ENCODE measurements around the gene TRIM67. TPM values are rescaled to one million over a fixed set of nuclear protein-coding genes. Genes with fewer than 3 reads are reported as not detected.
A peak's percentile ranks its signal among the peaks of the same experiment; 100 is the strongest.

The TRIM67 gene
- total and polyA plus RNA-seq, 8 donors, result 0.03 to 0.18 (median 0.15) TPM; not detected in 5

DNA sequence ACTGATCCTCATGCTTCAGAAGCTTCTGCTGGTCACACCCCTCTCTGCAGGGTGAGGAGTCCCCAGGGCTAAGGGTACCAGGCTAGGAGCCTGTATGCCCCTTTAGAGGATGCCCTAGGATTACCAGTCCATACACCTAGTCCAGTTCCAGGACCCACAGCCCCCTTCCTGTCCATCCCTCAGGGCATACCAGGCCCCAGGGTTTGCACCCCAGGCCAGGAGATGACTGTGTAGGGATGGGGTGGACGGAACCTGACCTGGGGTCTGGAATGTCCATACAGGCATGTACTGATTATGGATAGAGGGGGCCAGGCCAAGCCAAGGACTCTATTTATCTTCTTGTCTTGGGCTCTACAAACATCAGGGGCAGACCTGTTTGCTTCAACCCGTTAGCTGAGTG is 34.9 kb downstream of the TRIM67 start:
- peaks cover 0 to 18% (median 0%) of the 10 kb centered on the region in 3 donors for H3K27me3 ChIP-seq
- DNase-seq, result no peak
- TF ChIP-seq POLR2AphosphoS5 (IDR thresholded peaks at IDR 0.05), result no peak
- no peak for TF ChIP-seq POLR2A (IDR thresholded peaks at IDR 0.05)
- TF ChIP-seq, protein P1, sequence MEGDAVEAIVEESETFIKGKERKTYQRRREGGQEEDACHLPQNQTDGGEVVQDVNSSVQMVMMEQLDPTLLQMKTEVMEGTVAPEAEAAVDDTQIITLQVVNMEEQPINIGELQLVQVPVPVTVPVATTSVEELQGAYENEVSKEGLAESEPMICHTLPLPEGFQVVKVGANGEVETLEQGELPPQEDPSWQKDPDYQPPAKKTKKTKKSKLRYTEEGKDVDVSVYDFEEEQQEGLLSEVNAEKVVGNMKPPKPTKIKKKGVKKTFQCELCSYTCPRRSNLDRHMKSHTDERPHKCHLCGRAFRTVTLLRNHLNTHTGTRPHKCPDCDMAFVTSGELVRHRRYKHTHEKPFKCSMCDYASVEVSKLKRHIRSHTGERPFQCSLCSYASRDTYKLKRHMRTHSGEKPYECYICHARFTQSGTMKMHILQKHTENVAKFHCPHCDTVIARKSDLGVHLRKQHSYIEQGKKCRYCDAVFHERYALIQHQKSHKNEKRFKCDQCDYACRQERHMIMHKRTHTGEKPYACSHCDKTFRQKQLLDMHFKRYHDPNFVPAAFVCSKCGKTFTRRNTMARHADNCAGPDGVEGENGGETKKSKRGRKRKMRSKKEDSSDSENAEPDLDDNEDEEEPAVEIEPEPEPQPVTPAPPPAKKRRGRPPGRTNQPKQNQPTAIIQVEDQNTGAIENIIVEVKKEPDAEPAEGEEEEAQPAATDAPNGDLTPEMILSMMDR (IDR thresholded peaks at IDR 0.05), result no peak
- TF ChIP-seq EP300 (IDR thresholded peaks at IDR 0.05), result no peak
- no peak overlapping the region for H3K4me3 ChIP-seq
- peaks cover 5 to 16% (median 11%) of the 10 kb centered on the region in 4 donors for H3K4me1 ChIP-seq
- intact Hi-C loops (cut with DNase I; ENCODE audit: low total_unique reads), result no loop called here
- 76 to 87% (median 84%) methylated on average over 2 of the region's 2 CpGs for WGBS, 5 donors
- H3K9me3 ChIP-seq, result no peaks in the 10 kb centered on the region
- no peaks in the 10 kb centered on the region for H3K36me3 ChIP-seq
- no peak overlapping the region for H3K27ac ChIP-seq

DNA sequence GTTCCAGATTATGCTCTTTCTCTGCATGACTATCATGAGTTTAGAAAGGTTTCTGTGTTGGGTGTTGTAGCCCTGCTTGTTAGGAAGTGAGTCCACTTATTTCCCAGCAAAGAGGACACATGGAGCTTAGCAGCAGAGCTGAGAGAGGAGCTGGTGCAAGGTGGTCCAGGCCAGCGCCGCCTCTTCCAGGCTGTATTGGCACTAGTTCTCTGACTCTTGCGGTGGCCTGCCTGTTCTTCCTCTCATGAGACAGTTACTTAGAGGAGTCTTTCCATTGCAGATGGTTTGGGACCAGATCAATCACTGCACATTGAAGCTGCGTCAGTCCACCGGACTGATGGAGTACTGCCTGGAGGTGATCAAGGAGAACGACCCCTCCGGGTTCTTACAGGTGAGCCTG is 38.0 kb downstream of the TRIM67 start:
- TF ChIP-seq POLR2A (IDR thresholded peaks at IDR 0.05) (no peak), POLR2AphosphoS5 (IDR thresholded peaks at IDR 0.05) (no peak), EP300 (IDR thresholded peaks at IDR 0.05) (no peak)
- TF ChIP-seq, protein P1 (IDR thresholded peaks at IDR 0.05), result no peak
- Histone ChIP-seq H3K4me3 (no peak overlapping the region), H3K9me3 (no peaks in the 10 kb centered on the region), H3K4me1 (peaks cover 0 to 3% (median 0%) of the 10 kb centered on the region in 4 donors), H3K27me3 (peaks cover 0 to 27% (median 0%) of the 10 kb centered on the region in 3 donors), H3K27ac (no peak overlapping the region), H3K36me3 (no peaks in the 10 kb centered on the region)
- intact Hi-C loops (cut with DNase I; ENCODE audit: low total_unique reads), result no loop called here
- no peak for DNase-seq
- WGBS, 5 donors, result 93 to 100% (median 96%) methylated on average over 3 to 7 of the region's 7 CpGs

DNA sequence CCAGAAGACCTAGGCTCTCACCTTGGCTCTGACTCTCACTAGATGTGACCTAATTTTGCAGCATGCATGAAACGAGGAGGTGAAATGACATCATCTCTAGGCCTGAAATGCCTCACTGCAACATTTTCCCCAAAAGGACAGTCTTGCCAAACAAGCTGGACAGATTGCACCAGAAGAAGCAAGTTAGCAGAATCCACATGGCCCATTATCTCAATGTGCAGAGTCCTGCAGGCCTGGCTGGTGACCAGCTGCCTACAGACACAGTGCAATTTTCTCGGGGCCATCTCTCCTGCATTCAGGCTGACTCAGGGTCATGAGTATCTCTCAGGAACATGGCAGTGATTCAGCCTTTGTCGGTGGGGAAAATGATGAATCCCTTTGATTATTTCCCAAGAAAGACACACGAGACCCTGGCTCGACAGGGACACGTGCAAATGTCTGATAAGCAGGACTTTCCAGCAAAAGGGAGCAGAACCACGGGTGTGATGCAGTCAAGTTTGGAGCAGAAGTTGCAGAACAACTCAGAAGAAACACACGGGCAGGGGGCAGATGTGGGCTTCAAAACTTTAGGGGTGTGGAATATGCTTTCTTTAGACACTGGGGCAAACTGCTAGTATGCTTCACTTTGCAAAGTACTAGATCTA is 38.7 kb downstream of the TRIM67 start:
- 65 to 75% (median 68%) methylated on average over 7 to 8 of the region's 8 CpGs for WGBS, 5 donors
- Histone ChIP-seq H3K4me1 (no peaks in the 10 kb centered on the region), H3K4me3 (no peak overlapping the region), H3K36me3 (no peaks in the 10 kb centered on the region), H3K9me3 (no peaks in the 10 kb centered on the region), H3K27ac (no peak overlapping the region), H3K27me3 (peaks cover 0 to 27% (median 0%) of the 10 kb centered on the region in 3 donors)
- DNase-seq, result peak in 1 of 2 donors; percentile 33
- no peak for TF ChIP-seq EP300 (IDR thresholded peaks at IDR 0.05)
- no peak for TF ChIP-seq POLR2AphosphoS5 (IDR thresholded peaks at IDR 0.05)
- TF ChIP-seq POLR2A (IDR thresholded peaks at IDR 0.05), result no peak
- TF ChIP-seq, protein P1 (IDR thresholded peaks at IDR 0.05), result no peak
- intact Hi-C loops (cut with DNase I; ENCODE audit: low total_unique reads), result no loop called here

DNA sequence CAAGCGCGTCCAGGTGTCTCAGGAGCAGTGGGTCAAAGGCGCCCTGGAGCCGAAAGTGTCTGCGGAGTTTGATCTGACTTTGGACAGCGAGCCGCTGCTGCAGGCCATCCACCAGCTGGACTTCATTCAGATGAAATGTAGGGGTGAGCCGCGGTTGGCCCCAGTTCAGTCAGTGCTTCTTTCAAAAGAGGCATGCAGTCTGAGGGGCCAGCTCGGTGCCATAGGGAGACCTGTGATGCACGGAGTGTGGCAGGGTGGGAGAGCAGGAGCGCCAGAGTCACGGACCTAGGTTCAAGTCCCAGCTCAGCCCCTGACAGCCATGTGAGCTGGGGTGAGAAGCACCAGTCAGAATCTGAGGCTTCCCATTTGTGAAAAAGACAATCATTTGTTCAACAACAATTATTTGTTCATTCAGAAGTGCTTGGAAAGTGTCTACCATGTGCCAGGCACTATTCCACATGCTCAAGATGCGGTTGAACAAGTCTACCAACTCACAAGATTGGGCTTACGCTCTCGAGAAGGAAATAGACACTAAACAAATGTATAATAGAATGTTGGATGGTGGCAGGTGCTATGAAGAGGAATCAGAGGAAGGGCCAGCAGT is 39.6 kb downstream of the TRIM67 start:
- intact Hi-C loops (cut with DNase I; ENCODE audit: low total_unique reads), result no loop called here
- TF ChIP-seq EP300 (IDR thresholded peaks at IDR 0.05) (no peak), POLR2AphosphoS5 (IDR thresholded peaks at IDR 0.05) (no peak), POLR2A (IDR thresholded peaks at IDR 0.05) (no peak)
- TF ChIP-seq, protein P1 (IDR thresholded peaks at IDR 0.05), result no peak
- WGBS, 5 donors, result 74 to 88% (median 85%) methylated on average over 14 to 16 of the region's 16 CpGs

More for the DNA sequence above, 39.6 kb downstream of the TRIM67 start:
- no peaks in the 10 kb centered on the region for H3K9me3 ChIP-seq
- no peak for DNase-seq
- H3K4me1 ChIP-seq, result no peaks in the 10 kb centered on the region
- H3K27me3 ChIP-seq, result peaks cover 0 to 26% (median 0%) of the 10 kb centered on the region in 3 donors
- H3K36me3 ChIP-seq, result no peaks in the 10 kb centered on the region
- no peak overlapping the region for H3K4me3 ChIP-seq
- no peak overlapping the region for H3K27ac ChIP-seq

Measured in stomach (tissue), 9 donors.